Stimulated activated CD8-positive, alpha-beta memory T cell treated with anti-CD3 and anti-CD28 coated beads, Interleukin-7, amount 100 ng/mL, for 4 hours (primary cell): ENCODE measurements around the gene PPIL1.

Source experiments
- DNase-seq, 2 donors: peaks; one replicate each; pipeline ENCODE4 v3.0.0-alpha.2; 2020; ENCODE audit warnings: low read depth in 2 of 2

The PPIL1 gene

DNA sequence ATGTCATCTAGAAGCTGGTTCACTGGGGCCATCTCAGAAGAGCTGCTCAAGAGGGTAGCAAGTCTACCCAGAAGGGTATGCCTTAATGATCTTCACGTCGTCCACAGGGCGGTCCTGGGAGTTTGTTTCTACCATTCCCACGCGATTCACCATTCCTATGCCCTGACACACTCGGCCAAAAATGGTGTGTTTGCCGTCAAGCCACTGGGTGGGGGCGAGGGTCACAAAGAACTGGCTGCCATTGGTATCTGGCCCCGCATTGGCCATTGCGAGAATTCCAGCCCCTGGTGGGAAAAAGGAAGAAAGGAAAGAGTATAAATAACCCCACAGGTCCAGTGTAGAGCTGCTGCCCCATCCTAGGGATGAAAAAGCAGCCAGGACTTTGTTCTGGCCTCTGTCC is 18.9 kb downstream of the PPIL1 start:
- DNase-seq, result no peak

DNA sequence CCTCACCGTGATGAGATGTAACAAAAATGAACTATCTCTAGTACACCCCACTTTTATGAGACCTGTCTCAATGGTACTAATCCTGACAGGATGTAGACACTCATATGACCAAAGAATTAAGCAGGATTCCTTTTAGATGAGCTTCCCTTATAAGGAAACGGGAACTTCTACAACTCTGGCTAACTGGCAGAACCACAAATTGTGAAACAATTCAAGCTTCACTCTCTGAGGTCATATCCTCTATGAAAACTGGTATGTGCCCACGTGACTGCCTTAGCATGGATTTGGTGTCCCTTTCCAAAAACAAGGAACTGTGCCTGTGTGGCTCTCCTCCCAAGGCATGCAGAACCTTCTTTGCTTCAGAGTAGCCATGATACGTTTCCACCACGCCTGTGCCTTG is 21.3 kb downstream of the PPIL1 start:
- DNase-seq, result no peak

DNA sequence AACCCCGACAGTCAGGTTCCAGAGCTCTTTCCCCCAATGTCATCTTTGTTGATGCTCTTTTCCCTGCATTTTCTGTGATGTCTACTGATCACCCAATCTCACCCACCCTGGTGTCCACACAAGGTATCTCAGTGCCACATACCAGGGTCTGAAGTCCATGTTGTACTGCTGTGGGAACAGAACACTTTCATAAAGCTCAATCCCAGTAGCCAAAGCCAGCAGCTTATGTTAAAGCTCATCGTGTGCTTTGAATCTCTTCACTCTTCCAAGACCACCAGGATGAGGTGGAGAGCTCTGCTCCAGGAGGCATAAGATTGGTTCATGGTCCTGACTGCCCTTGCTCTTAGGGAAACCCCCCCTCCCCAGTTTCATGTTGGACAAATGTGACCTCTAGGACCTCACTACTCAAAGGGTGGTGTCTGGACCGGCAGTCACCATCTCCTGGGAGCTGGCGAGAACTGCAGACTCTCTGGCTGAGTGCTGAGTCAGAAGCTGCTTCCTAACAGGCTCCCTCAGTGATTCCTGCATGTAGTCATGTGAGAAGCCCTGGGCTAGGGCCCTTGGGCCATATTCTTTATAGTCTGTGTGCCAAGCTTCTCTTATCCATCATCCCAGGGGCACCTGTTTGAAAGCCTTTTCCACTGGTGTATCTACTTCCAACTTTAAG is 22.0 kb downstream of the PPIL1 start:
- no peak for DNase-seq

DNA sequence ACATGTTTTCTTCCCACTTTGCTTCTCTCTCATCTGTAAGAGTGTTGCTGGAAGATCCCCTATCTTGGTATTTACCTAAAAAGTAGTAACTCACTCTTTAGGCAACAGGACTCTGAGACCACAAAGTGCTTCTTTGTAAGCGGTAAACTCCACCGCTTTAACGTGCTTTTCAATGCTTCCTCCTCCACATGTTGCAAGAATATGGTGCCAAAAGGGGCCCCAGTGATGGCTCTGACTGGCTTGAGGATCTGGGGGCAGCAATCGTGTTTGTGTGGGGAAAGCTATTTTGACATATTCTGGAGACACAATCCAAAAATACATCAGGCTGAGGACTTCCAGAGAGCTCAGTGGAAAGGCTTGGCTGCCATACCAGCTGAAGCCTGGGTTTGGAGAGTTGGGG is 23.0 kb downstream of the PPIL1 start:
- no peak for DNase-seq

DNA sequence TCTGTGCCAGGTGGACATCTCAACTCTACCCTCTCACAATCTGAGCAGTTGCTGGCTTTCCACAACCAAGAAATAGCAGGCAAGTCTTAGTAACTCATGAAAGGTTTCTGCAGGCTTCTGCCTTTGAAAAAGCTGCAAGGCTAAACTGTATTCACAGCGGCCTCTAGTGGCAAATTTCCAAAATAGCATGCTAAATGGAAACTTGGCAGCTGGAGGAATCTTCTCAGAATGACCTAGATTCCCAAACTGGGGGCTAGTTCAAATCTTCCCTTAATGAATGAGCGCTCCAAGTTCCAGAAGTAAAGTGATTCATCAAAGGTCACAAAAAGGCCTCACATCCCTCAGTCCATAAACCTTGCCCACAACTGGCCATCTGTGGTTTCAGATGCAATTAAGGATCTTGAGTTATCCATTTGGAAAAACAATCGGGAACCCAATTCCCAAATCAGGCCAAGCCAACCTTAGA is 23.4 kb downstream of the PPIL1 start:
- no peak for DNase-seq

DNA sequence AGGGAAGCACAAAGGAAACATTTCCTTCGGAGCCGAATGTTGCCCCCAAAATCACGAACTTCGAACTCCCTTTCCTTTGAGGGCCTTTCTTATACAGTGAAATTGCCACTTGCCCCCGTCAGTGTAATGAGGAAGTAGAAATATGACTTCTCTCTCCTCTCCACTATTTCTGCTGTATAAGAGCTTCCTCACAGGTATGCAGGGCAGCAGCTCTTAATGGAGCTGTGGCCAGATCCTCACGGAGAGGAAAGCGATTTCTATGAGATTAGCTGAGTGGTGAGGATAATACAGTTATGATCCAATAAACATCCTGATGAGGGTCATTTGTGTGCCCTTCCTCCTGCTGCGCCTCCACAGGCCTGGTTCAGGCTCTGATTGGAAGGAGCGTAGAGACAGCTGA is 24.6 kb downstream of the PPIL1 start:
- no peak for DNase-seq

DNA sequence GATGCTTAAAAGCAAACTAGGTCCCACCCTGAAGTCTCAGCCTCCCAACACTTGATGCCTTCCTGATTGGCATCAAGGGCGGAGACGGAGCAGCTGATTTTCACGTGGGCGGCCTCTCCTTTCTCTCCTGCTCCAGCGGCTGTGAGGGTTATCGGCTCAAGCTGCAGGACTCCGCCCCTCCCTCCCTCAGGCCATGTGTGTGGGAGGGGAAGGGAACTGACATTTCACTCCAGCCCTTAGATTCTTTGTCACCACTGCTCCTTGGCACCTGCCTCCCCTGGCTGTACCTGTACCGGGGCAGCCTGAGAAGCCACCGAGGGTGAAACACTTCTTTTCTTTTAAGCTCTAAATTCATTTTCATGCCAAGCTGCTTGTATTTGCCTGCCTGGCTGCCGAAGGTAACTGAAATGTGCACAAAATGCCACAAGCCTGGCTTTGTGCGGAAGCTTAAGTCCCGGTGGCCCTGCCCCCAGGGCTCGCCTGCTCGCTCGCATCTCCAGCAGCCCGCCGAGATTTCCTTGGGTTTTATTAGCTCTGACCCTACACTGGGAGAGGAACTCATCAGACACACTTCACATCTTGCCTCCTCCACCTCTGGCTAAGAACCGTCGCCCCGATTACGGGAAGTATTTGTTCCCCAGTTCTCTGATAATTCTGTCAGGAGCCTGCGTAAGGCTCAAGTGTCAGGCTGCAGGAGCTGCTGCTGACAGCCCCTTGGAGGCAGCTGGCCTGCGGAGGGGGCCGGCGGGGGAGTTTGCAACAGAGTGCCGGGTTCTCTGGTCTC is 25.8 kb downstream of the PPIL1 start:
- DNase-seq, result no peak

DNA sequence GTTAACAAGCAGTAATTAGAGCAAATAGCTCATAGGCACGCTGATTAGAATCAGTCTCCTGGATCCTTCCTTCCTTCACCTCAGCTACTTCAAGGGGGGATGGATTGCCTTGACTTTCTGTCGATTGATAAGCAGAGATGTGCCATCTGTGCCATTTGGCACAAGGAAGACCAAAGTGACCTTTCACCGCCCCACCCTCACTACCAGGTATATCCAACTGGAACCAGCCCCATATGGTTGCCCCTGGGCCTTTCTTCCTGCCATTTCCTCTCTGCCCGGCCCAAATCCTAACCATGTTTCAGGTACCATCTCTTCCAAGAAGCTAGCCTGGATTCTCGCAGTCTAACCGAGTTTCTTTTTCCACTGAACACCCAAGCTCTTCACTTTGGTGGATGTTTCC is 26.6 kb downstream of the PPIL1 start:
- no peak for DNase-seq

DNA sequence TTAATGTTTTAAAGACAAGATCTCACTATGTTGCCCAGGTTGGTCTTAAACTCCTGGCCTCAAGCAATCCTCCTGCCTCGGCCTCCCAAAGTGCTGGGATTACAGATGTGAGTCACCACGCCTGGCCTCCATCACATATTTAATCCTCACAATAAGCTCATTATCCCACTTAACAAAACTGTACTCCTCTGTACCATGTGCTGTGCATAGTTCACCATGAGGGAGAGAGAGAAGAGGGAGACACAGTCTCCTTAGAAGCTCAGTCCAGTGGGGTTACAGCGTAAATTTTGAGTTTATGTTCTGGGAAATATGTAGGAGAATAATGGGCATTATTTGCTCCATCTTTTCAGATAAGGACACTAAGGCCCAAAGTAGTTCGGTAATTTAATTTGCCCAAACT is 27.5 kb downstream of the PPIL1 start:
- no peak for DNase-seq

DNA sequence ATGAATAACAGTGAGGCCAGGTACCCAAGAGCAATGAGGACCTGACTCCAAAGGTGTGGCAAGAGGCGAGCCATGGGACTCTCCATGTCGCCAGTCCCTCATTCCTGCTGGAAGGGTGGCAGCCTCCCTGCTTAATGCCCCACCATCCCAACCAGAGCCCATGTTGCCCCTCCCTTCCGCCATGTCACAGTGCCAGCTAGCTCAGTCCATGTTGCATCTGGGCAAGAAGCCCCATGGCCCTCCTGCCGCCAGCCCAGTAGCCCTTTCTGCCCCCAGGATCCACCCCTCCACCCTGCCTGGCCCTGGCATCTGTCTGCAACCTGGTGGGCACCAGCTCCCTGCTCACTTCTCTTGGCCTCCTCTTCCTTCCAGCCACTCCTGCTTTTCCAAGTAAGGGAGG is 29.4 kb downstream of the PPIL1 start:
- no peak for DNase-seq

DNA sequence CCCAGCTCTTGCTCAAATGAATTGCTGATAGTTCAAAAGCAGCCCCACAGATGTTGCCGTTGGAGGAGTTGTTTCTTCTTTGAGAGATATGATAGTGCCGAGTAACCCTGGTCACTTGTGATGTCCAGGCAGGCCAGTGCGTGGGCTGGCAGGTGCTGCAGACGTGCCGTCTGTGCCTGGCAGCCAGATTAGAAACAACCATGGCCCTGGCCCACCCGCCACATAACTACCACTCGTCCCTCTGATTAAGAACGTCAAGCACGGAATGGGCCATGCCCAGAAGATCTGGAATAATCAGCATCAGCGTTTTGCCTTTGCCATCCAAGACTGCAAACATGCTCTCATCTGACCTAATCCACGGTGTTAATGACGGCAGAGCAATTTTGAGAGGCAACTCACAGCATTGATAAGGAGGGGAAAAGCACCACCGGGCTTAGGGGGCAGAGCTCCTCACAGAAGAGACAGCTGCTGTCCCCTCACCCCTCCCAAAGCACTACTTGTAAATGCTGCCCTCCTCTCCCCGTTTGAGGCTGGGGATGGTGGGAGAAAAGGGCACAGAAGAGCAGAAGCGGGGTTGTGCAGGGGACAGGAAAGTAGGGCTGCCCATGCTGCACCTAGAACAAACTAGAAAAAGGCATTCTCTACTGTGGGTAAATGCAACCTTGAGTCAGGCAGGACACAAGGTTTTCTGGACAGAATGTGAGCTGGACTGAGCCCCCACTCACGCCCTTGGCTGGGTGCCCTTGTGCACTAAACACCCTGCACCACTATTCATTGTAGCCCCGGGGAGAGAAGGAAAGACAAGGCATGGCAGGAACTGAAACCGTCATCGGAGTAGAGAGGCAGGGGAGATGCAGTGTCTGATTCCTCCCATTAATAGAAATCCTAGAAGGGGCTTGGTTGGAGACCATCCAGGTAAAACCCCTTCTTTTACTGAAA is 30.1 kb downstream of the PPIL1 start:
- DNase-seq, result no peak

DNA sequence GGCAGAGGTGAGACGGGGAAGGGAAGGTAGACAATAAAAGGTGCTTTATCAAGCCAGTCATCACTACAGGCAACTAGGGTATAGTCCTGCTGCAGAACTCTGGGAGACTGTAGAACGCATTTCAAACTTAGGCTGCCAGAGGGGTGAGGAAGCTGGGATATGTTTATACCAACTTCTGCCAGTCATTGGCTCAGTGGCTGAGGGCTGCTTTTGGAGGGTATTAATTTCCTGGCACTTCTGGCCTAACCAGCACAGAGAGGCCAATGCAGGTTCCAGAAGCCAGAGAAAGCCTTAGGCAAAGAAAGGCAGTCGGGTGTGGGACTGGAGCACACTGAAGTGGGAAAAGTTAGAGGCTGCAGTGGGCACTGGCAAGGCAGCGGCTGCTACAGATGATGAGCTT is 31.4 kb downstream of the PPIL1 start:
- no peak for DNase-seq

DNA sequence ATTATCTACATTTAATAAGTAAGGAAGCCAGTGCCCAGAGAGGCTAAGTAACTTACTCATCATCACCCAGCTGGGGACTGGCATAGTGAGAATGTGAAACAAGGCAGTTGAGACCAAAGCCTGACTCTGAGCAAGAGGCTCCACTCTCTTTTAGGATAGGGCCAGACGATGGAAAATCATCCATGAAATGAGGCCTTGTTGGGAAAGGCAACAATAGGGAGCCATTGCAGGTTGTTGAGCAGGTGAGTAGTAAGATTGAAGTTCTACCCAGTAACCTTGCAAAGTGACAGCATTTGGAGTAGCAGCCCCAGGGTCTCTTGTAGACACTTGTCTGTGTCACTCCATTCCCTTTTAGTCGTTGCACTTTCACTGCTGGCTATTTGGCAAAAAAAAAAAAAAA is 32.8 kb downstream of the PPIL1 start:
- DNase-seq, result no peak

DNA sequence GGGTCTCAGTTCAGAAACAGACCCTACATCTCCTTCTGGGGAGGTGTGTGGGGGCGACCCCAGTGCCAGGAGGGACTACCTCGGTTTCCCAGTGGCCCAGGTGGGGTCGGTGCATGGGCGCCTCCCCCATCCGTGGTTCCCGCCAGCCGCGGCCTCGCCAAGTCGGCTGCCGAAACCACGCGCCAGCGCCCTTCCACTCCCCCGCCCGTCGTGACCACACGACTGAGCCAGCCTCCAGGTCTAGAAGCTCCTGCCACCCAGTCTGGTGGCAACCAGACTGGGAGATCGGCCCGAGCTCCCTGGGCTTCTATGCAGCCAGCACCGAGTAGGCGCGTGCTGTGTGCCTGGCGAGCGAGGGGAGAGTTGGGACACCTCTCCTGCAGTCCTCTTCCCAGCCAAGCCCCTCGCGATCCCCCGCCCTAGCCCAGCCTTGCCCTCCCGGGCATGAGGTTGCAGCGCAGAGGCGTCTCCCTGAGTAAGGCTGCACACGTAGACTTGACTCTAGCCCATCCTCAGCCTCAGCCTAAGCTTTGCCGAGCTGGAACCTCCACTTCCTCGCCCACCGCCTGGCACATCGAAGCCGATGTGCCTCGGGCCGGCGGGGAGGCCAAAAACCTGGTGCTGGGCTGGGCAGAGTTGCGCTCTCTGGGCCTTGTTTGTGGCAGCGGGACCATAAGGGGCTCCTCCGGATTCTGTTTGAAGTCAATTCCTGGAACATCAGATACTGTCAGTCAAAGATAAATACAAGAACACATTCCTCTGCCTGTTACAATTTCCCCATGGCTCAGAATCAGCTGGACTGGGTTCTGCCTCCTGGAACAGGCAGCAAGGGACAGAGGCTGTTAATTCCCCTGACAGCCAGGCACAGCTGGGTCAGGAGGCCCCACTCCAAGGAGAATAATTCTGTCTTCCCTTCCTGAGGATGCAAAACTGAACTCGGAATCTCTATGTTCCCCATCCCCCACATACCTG is 33.9 kb downstream of the PPIL1 start:
- DNase-seq, result peak in 1 of 2 donors; percentile 31

DNA sequence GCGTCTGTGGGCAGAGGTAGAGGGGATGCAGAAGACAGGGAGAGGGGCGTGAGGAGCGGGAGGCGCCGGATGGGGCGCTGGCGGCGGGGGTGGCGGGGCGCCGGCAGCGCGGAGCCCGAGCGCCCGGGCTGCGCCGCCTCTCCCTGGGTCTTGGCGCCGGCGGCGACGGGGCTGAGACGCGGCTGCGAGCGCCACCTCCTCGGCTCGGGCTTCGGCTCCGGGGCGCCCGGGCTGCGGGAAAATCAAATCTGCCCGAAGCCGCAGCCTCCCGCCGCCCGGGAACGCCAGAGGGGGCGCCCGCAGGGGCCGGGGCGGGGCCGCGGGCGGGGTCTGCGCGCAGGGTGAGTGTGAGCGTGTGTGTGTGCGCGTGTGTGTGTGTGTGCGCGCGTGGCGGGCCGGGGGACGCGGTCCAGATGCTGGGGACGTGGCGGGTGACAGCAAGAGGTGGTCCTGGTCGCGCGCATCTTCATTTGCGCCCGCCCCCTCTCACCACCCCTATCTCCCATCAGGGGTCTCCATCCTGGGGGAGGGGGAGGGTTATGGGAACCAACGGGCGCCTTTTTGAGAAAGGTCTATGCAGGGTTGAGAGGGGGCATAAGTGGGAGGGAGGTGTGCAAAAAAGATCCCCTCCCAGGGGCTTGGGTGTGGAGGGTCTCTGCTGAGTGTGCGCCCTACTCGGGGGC is 34.7 kb downstream of the PPIL1 start:
- DNase-seq, result peak in 1 of 2 donors; percentile 29

DNA sequence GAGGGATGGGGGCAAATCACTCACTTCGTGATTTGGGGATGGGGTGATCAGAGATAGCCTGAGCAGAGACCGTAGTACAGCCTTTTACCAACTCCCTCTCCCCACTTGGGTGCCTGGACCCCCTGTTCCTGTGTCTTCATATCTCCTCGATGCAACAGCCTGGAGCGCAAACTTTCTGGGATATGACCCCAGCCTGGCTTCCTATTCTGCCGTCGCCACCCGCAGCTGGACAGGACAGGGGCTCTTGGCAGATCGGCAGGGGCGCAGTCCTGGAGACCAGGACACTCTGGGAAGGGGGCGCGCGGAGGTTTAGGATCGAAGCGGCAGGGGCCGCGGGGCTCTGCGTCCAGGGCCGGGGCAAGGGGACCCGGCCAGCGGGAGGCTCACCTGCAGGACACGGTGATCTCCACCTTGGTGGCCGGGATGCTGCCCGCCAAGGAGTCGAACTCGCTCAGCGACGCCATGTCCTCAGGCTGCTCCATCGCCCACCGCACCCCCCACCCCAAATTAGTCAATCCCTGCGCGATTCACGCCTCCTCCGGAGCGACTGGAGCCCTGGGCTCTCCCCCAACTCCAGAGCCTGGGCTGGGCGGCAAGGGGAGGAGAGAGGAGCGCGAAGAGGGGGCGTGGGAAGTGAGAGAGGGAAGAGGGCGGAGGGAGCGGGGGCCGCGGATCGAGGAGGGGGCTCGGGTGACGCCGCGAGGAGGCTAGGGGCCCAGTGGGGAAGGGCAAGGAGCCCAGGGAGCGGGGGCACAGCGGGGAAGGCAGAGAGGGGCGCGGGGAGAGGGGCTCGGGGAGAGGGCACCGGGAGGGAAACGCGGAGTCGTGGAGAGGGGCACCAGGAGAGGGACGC is 35.5 kb downstream of the PPIL1 start, which contains the start of gene CPNE5:
Gene CPNE5, minus strand, starts transcription at position 549 of the 853 bp plus-strand sequence. Its CDS starts 67 bp downstream, at position 482.
- DNase-seq, result no peak

DNA sequence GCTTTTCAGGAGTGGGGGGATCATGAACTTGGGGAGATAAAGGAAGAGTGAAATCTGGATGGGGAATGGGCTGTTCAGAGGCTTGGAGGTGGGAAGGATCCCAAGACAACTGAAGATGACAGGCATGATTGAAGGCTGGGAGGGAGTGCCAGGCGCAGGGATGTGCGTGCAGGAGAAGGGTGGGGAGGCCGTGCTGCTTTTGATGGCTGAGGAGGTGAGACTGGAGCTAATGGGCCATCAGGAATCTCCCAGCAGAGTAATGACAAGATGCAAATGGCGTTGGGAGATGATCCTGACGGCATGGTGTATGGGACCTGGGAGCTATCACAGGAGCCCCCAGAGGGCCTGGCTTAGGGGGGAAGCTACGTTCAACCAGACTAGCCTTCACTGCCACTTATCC is 36.9 kb downstream of the PPIL1 start:
- no peak for DNase-seq

DNA sequence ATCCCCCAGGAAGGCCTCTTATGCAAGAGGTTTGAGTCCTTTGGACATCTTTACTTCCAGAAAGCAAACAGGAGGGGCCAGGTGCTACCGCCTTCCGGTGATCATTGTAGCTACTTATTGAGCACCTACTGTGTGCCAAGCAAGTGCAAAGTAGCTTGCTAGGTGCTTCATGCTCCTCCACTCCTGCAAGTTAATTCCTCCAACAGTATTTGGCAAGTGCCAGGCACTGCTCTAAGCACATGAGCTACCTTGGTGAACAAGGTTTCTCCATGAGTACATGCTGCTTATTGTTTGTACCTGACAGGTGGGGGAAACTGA is 37.6 kb downstream of the PPIL1 start:
- no peak for DNase-seq
